ENCODE data around the gene SHKBP1.
A peak's percentile ranks its signal among the peaks of the same experiment; 100 is the strongest.

Gene SHKBP1

DNA sequence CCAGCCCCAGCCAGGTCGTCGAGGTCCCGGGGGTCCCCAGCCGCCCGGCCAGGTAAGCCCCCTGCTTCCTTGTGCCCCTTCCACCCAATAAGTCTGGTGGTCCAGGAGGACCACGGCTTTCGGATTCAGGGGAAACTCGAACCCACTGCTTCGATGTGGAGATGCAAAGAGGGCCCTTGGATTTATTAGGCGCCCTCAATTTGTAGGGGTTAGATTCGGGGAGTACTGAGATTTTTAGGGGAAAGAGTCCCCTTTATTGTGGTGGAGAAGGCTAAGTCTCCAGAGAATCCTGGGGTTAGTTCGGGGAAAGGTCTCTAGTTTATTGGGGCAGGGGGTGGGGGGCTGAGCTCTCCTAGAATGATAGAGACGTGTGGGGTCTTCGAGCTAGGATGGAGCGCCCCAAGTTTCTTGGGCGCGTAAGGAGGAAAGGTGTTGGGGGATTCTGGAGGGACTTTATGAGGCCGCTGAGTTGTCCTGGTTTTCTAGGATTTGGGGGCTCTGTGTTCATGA lies 20.7 kb downstream of the SHKBP1 start:
- H3K4me3 ChIP-seq (ENCODE audit: low read depth in 1 of 2, low read length in 2 of 2) = no peak overlapping the region
- no peak for DNase-seq
- H3K9me3 ChIP-seq (ENCODE audit: insufficient read depth, low read length, severe bottlenecking) = no peaks in the 10 kb centered on the region
- no peak overlapping the region for H3K27ac ChIP-seq (ENCODE audit: low read length)
- H3K9ac ChIP-seq (ENCODE audit: low read depth, low read length) = no peak overlapping the region
- no peaks in the 10 kb centered on the region for H3K79me2 ChIP-seq (ENCODE audit: insufficient read depth, low read length)
- no peak overlapping the region for H3K4me2 ChIP-seq (ENCODE audit: insufficient read depth, low read length)
- H3K4me1 ChIP-seq (ENCODE audit: insufficient read depth, low read length) = peaks cover 22% of the 10 kb centered on the region
- TF ChIP-seq, protein P1, sequence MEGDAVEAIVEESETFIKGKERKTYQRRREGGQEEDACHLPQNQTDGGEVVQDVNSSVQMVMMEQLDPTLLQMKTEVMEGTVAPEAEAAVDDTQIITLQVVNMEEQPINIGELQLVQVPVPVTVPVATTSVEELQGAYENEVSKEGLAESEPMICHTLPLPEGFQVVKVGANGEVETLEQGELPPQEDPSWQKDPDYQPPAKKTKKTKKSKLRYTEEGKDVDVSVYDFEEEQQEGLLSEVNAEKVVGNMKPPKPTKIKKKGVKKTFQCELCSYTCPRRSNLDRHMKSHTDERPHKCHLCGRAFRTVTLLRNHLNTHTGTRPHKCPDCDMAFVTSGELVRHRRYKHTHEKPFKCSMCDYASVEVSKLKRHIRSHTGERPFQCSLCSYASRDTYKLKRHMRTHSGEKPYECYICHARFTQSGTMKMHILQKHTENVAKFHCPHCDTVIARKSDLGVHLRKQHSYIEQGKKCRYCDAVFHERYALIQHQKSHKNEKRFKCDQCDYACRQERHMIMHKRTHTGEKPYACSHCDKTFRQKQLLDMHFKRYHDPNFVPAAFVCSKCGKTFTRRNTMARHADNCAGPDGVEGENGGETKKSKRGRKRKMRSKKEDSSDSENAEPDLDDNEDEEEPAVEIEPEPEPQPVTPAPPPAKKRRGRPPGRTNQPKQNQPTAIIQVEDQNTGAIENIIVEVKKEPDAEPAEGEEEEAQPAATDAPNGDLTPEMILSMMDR (IDR thresholded peaks at IDR 0.05; ENCODE audit: borderline replicate concordance, extremely low read depth, low read length, poor library complexity, severe bottlenecking) = no peak
- no peak for TF ChIP-seq EZH2 (IDR thresholded peaks at IDR 0.05; ENCODE audit: borderline replicate concordance, low read depth, low read length, severe bottlenecking)
- H2AFZ ChIP-seq (ENCODE audit: low read depth, low read length) = no peak overlapping the region
- ATAC-seq (ENCODE audit: insufficient read depth, low read depth) = no peak
- H3K36me3 ChIP-seq (ENCODE audit: insufficient read depth, low read length) = no peaks in the 10 kb centered on the region
- no peaks in the 10 kb centered on the region; the same call in 1 of the 2 replicates for H4K20me1 ChIP-seq (ENCODE audit: insufficient read depth, low read length)
- H3K27me3 ChIP-seq (ENCODE audit: insufficient read depth, low read length, poor library complexity) = peaks cover 11% of the 10 kb centered on the region

DNA sequence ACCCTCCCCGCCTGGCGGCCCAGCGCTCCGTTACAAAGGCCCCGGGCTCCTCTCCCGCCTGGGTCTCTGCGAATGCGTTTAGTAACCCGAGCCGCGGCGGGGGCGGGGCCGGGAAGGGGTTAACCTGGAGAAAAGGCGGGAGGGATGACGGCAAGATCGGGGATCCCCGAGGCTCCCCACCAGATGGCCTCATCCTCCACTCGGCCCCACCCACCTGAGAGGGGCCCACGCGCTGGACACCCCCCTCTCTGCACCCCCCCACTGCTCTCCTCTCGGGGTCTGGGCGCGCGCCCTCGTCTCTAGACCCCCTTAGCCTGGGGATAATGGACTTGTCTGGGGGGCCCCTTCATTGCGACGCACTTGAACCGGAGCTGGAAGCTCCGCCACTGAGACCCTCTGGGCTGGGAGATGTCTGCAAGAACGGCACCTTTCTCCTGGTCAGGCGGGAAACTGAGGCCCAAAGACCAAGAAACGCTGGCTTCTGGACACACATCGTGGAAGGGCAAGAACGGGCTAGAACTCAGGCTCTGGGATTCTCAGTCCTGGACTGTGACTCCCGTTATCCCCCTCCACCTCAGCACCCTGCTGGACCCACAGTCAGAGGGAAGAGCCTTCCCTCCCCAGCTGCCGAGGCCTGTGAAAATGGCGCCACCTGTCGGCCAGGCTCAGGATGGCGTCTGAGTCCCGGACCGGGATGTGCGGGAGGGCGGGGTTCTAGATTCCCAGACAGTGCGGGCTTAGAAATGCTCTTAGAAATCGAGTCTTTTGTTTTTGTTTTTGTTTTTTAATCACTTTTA lies 21.6 kb downstream of the SHKBP1 start:
- H3K27ac ChIP-seq (ENCODE audit: low read length) = no peak overlapping the region
- no peaks in the 10 kb centered on the region for H3K36me3 ChIP-seq (ENCODE audit: insufficient read depth, low read length)
- H3K79me2 ChIP-seq (ENCODE audit: insufficient read depth, low read length) = no peaks in the 10 kb centered on the region
- ATAC-seq (ENCODE audit: insufficient read depth, low read depth) (peak; percentile 84), DNase-seq (peak; percentile 83)
- peak overlapping the region; percentile 1; the same call in 1 of the 2 replicates for H2AFZ ChIP-seq (ENCODE audit: low read depth, low read length)
- no peaks in the 10 kb centered on the region for H3K9me3 ChIP-seq (ENCODE audit: insufficient read depth, low read length, severe bottlenecking)
- no peak overlapping the region for H3K4me3 ChIP-seq (ENCODE audit: low read depth in 1 of 2, low read length in 2 of 2)
- TF ChIP-seq, protein P1 (IDR thresholded peaks at IDR 0.05; ENCODE audit: borderline replicate concordance, extremely low read depth, low read length, poor library complexity, severe bottlenecking) = peak; percentile 98
- no peak for TF ChIP-seq EZH2 (IDR thresholded peaks at IDR 0.05; ENCODE audit: borderline replicate concordance, low read depth, low read length, severe bottlenecking)
- H3K9ac ChIP-seq (ENCODE audit: low read depth, low read length) = no peak overlapping the region
- peaks cover 11% of the 10 kb centered on the region for H3K27me3 ChIP-seq (ENCODE audit: insufficient read depth, low read length, poor library complexity)
- peak overlapping the region; percentile 36 for H3K4me2 ChIP-seq (ENCODE audit: insufficient read depth, low read length)
- H3K4me1 ChIP-seq (ENCODE audit: insufficient read depth, low read length) = peaks cover 27% of the 10 kb centered on the region
- no peaks in the 10 kb centered on the region; the same call in 1 of the 2 replicates for H4K20me1 ChIP-seq (ENCODE audit: insufficient read depth, low read length)

DNA sequence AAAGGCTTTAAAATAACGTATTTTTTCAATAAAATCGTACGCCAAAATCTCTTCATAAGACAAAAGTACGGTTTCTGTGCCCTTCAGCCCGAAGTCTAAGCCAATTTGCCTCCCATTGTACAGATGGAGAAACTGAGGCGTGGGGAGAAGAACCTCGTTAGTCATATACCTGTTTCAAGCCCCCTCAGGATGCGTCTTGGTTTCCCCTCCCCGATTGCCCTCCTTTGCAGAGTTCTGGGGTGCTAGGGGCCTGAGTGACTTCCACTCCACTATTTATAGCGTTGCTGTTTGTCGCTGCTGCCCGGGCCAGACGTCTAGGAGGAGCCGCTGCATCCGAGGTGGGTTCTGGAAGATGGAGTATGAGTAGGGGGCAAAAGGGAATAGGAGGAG lies 22.2 kb downstream of the SHKBP1 start:
- TF ChIP-seq, protein P1 (IDR thresholded peaks at IDR 0.05; ENCODE audit: borderline replicate concordance, extremely low read depth, low read length, poor library complexity, severe bottlenecking) = no peak
- TF ChIP-seq EZH2 (IDR thresholded peaks at IDR 0.05; ENCODE audit: borderline replicate concordance, low read depth, low read length, severe bottlenecking) = no peak
- Histone ChIP-seq H3K4me3 (ENCODE audit: low read depth in 1 of 2, low read length in 2 of 2) (no peak overlapping the region), H3K4me2 (ENCODE audit: insufficient read depth, low read length) (peak overlapping the region; percentile 3; the same call in 1 of the 2 replicates), H3K9ac (ENCODE audit: low read depth, low read length) (no peak overlapping the region), H3K27me3 (ENCODE audit: insufficient read depth, low read length, poor library complexity) (peaks cover 11% of the 10 kb centered on the region), H3K36me3 (ENCODE audit: insufficient read depth, low read length) (no peaks in the 10 kb centered on the region), H3K9me3 (ENCODE audit: insufficient read depth, low read length, severe bottlenecking) (no peaks in the 10 kb centered on the region), H3K27ac (ENCODE audit: low read length) (no peak overlapping the region), H4K20me1 (ENCODE audit: insufficient read depth, low read length) (no peaks in the 10 kb centered on the region; the same call in 1 of the 2 replicates), H3K4me1 (ENCODE audit: insufficient read depth, low read length) (peaks cover 32% of the 10 kb centered on the region), H3K79me2 (ENCODE audit: insufficient read depth, low read length) (no peaks in the 10 kb centered on the region), H2AFZ (ENCODE audit: low read depth, low read length) (no peak overlapping the region)
- DNase-seq (no peak), ATAC-seq (ENCODE audit: insufficient read depth, low read depth) (no peak)

All from DND-41 (cell line).